ENCODE data around the gene MRPL40. TPM values are rescaled to one million over a fixed set of nuclear protein-coding genes. Genes with fewer than 3 reads are reported as not detected.

Gene MRPL40
- total RNA-seq, 2 donors from 2014 or later: 28.6 to 54.3 TPM

DNA sequence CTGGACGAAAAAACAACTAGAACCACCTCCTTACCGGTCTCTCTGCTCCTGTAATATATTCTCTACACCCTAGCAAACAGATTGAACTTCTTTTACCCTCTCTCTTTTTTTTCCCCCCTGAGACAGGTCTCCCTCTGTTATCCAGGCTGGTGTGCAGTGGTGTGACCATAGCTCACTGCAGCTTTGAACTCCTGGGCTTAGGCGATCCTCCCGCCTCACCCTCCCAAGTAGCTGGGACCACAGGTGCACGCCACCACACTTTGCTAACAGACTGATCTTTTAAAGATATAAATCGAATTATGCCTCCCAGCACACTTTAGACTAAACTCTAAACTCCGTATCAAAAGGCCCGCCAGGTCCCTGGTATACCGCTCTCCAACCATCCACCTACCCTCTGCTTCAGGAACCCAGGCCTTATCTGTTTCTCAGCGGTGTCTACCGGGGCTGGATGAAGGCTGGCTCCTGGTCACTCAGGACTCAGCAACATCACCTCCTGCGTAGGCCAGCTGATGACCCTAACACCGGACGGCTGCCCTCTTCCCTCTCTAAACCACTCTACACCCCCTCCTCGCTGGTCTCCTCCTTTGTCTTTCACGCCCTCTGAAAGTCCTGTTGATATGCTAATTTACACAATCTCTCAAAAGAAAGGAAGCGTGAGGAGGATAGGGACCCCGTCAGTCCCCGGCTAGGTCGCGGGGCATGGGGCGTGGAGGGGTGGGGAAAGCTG, 14.4 kb downstream of the MRPL40 start:
- H3K27ac ChIP-seq: peak overlapping the region; percentile 93 to 94
- H3K27me3 ChIP-seq (replicated peaks; ENCODE audit: insufficient read depth): no peaks in the 10 kb centered on the region
- no peaks in the 10 kb centered on the region for H3K9me3 ChIP-seq
- H3K36me3 ChIP-seq: no peaks in the 10 kb centered on the region
- intact Hi-C loops (cut with DNase I): loop anchor here (10.0 kb wide), 1 partner anchor 152 kb away; the partner anchor contains the start of gene CLTCL1
- no peak for DNase-seq (ENCODE audit: low spot score)
- H3K4me3 ChIP-seq: peak overlapping the region; percentile 71 to 91
- peaks cover 3% of the 10 kb centered on the region for H3K4me1 ChIP-seq (replicated peaks)
- WGBS: 20% methylated on average over 22 of the region's 22 CpGs
- TF ChIP-seq POLR2AphosphoS5 (IDR thresholded peaks at IDR 0.05) (no peak), POLR2A (IDR thresholded peaks at IDR 0.05) (no peak)
- TF ChIP-seq, protein P1, sequence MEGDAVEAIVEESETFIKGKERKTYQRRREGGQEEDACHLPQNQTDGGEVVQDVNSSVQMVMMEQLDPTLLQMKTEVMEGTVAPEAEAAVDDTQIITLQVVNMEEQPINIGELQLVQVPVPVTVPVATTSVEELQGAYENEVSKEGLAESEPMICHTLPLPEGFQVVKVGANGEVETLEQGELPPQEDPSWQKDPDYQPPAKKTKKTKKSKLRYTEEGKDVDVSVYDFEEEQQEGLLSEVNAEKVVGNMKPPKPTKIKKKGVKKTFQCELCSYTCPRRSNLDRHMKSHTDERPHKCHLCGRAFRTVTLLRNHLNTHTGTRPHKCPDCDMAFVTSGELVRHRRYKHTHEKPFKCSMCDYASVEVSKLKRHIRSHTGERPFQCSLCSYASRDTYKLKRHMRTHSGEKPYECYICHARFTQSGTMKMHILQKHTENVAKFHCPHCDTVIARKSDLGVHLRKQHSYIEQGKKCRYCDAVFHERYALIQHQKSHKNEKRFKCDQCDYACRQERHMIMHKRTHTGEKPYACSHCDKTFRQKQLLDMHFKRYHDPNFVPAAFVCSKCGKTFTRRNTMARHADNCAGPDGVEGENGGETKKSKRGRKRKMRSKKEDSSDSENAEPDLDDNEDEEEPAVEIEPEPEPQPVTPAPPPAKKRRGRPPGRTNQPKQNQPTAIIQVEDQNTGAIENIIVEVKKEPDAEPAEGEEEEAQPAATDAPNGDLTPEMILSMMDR (IDR thresholded peaks at IDR 0.05): no peak

DNA sequence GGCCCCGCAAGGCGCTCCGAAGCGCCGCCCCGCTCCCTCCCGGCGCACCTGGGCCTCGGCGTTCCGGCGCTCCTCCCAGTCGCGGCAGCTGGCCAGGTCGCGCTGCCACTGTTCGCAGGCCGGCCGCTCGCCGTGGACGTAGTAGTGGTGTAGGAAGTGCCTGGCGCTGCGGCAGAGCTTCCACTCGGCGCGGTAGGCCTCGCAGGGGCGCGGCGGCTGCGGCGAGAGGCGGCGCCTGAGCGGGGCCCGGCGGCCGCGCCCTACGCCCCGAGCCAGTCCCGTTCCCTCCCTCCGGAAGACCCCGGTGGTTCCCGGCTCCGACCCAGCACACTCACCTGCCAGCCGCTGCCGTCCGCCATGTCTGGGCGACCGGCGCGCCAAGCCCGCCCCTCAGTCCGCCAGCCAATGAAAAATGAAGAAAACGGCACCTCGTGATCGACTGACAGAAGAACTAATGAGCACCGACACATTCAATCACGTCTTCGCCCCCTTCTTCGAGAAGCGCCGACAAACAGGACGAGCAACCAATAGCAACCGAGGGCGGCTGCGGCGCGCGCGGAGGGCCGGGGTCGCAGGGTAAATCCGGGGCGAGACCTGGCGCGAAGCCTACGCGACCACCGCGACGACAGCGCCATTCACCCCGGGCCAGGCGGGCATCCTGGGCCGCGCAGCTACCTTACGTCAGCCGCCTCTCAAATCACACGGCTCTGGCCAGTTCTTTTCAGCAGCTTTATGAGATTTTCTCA, 15.2 kb downstream of the MRPL40 start, which contains the start of gene C22orf39:
TSS of gene C22orf39 (minus strand) at position 382 of the 746 bp plus-strand sequence. CDS start at position 359, 23 bp downstream.
- H3K27ac ChIP-seq: peak within 1 kb of the TSS; percentile 93 to 94
- TF ChIP-seq POLR2AphosphoS5 (IDR thresholded peaks at IDR 0.05) (peak; percentile 92), POLR2A (IDR thresholded peaks at IDR 0.05) (peak; percentile 76)
- TF ChIP-seq, protein P1 (IDR thresholded peaks at IDR 0.05): no peak
- DNase-seq (ENCODE audit: low spot score): peak; percentile 93
- H3K27me3 ChIP-seq (replicated peaks; ENCODE audit: insufficient read depth): no peaks in the 10 kb centered on the region
- no peaks in the 10 kb centered on the region for H3K36me3 ChIP-seq
- peaks cover 3% of the 10 kb centered on the region for H3K4me1 ChIP-seq (replicated peaks)
- H3K4me3 ChIP-seq: peak within 1 kb of the TSS; percentile 71 to 91
- no peaks in the 10 kb centered on the region for H3K9me3 ChIP-seq
- intact Hi-C loops (cut with DNase I): loop anchor here (10.0 kb wide), 1 partner anchor 153 kb away; the partner anchor contains the start of gene CLTCL1
- under 1% methylated on average over 77 of the region's 92 CpGs for WGBS

DNA sequence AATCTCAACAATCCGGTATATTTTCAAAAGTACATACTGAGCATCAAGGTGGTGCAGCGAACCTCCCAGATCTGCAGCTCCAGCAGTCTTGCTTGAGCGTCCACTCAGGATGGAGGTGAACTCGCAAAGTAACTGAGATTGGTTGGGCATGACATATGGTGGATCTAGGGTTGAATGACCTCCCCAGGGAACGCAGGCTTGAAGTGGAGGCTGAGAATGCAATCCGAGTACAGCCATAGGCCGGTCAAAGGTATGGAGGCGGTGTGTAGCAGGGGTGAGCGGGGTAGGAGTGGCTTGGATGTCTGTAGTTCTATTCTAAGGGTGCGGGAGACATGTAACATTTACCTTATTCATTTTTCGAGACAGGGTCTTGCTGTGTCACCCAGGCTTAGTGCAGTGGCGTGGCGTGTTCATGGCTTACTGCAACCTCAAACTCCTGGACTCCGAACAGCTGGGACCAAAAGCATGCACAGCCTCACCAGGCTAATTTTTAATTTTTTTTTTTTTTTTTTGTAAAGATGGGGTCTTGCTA, 15.8 kb downstream of the MRPL40 start:
- DNase-seq (ENCODE audit: low spot score): peak; percentile 10
- intact Hi-C loops (cut with DNase I): loop anchor here (10.0 kb wide), 1 partner anchor 153 kb away; the partner anchor contains the start of gene CLTCL1
- WGBS: 9% methylated on average over 14 of the region's 14 CpGs
- no peaks in the 10 kb centered on the region for H3K27me3 ChIP-seq (replicated peaks; ENCODE audit: insufficient read depth)
- H3K36me3 ChIP-seq: no peaks in the 10 kb centered on the region
- peak overlapping the region; percentile 93 to 94 for H3K27ac ChIP-seq
- peaks cover 3% of the 10 kb centered on the region for H3K4me1 ChIP-seq (replicated peaks)
- H3K4me3 ChIP-seq: peak overlapping the region; percentile 71 to 91
- no peak for TF ChIP-seq POLR2A (IDR thresholded peaks at IDR 0.05)
- TF ChIP-seq, protein P1 (IDR thresholded peaks at IDR 0.05): no peak
- no peak for TF ChIP-seq POLR2AphosphoS5 (IDR thresholded peaks at IDR 0.05)
- no peaks in the 10 kb centered on the region for H3K9me3 ChIP-seq

DNA sequence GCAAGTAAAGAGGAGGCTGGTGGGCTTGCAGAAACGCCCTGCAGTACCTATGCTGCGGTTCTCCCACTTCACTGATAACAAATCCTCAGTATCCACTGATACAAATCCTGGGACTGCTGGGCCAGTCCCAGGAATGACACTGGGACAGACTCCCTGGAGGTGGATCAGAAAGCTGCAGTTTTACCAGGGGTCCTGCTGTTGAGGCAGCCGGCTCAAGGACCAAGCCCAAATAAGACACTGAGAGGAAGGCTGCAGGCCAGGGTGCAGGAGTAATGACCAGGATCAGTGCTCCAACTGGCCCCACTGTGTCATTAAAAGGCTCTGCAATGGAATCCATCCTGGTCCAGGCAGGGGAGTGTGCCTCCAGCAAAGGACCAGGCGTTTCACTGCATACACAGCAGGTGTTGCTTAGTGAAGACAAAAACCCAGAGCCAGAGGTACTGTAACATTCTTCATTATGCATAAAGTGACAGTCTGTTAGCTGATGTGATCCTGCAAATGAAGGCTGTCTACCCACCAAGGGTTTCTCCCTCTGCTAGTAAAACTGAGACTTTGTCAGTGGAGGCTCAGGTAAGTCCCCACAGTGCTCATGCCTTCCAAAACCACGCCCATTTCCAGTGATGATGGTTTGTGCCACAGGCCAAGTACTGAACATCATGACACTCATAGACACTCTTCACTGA, 16.5 kb downstream of the MRPL40 start:
- WGBS: 69% methylated on average over 5 of the region's 5 CpGs

More for the DNA sequence above, 16.5 kb downstream of the MRPL40 start:
- Histone ChIP-seq H3K36me3 (no peaks in the 10 kb centered on the region), H3K27me3 (replicated peaks; ENCODE audit: insufficient read depth) (no peaks in the 10 kb centered on the region), H3K9me3 (no peaks in the 10 kb centered on the region), H3K27ac (peak overlapping the region in 1 of 2 donors; percentile 94), H3K4me3 (peak overlapping the region in 1 of 2 donors; percentile 71), H3K4me1 (replicated peaks) (peaks cover 3% of the 10 kb centered on the region)
- no peak for DNase-seq (ENCODE audit: low spot score)
- TF ChIP-seq POLR2AphosphoS5 (IDR thresholded peaks at IDR 0.05) (no peak), POLR2A (IDR thresholded peaks at IDR 0.05) (no peak)
- TF ChIP-seq, protein P1 (IDR thresholded peaks at IDR 0.05): no peak
- intact Hi-C loops (cut with DNase I): loop anchor here (10.0 kb wide), 1 partner anchor 154 kb away; the partner anchor contains the start of gene CLTCL1

All from prostate gland (tissue), 2 donors.